Stimulated activated CD8-positive, alpha-beta memory T cell treated with anti-CD3 and anti-CD28 coated beads, Interleukin-15, amount 100 ng/mL, for 4 hours (primary cell): Measurements from ENCODE around the gene RBP5.

Experiments
- DNase-seq, 2 donors: peaks; one replicate each; pipeline ENCODE4 v3.0.0-alpha.2; 2020; ENCODE audit warnings: low read depth in 2 of 2

RBP5 gene

GRCh38 chr12:7101047-7101693 lies 27.5 kb downstream of the RBP5 start:
- no peak for DNase-seq

- no peak for DNase-seq
Measured at GRCh38 chr12:7100239-7100638, 28.4 kb downstream of the RBP5 start.

GRCh38 chr12:7099290-7099996 lies 29.2 kb downstream of the RBP5 start:
- no peak for DNase-seq

GRCh38 chr12:7096979-7097378 lies 31.7 kb downstream of the RBP5 start:
- no peak for DNase-seq

- DNase-seq: no peak
Measured at GRCh38 chr12:7096006-7096932, 32.4 kb downstream of the RBP5 start.

- no peak for DNase-seq
Measured at GRCh38 chr12:7093892-7094291, 34.8 kb downstream of the RBP5 start.

GRCh38 chr12:7093486-7093885 lies 35.2 kb downstream of the RBP5 start:
- DNase-seq: no peak

GRCh38 chr12:7092986-7093460 lies 35.7 kb downstream of the RBP5 start:
- DNase-seq: no peak

- DNase-seq: peak in 1 of 2 donors; percentile 32
Measured at GRCh38 chr12:7092229-7092985, 36.3 kb downstream of the RBP5 start, which contains the start of gene C1R. C1R (minus strand) TSS chr12:7092445; CDS start chr12:7092388, 57 bp downstream.

GRCh38 chr12:7091660-7092228 lies 36.9 kb downstream of the RBP5 start:
- DNase-seq: no peak

GRCh38 chr12:7091171-7091570 lies 37.5 kb downstream of the RBP5 start:
- DNase-seq: no peak

GRCh38 chr12:7090222-7090998 lies 38.3 kb downstream of the RBP5 start:
- DNase-seq: no peak

GRCh38 chr12:7089196-7089871 lies 39.4 kb downstream of the RBP5 start:
- no peak for DNase-seq

- DNase-seq: no peak
Measured at GRCh38 chr12:7083125-7083524, 45.6 kb downstream of the RBP5 start.

- no peak for DNase-seq
Measured at GRCh38 chr12:7081037-7081436, 47.7 kb downstream of the RBP5 start.

- no peak for DNase-seq
Measured at GRCh38 chr12:7079826-7080125, 48.9 kb downstream of the RBP5 start.

GRCh38 chr12:7078163-7078562 lies 50.5 kb downstream of the RBP5 start:
- no peak for DNase-seq

GRCh38 chr12:7076493-7076892 lies 52.2 kb downstream of the RBP5 start:
- no peak for DNase-seq

GRCh38 chr12:7075939-7076338 lies 52.8 kb downstream of the RBP5 start:
- no peak for DNase-seq

GRCh38 chr12:7075518-7075917 lies 53.2 kb downstream of the RBP5 start:
- DNase-seq: no peak
